CD14-positive monocyte (primary cell): Measurements from ENCODE around the gene DPF3. TPM values are rescaled to one million over a fixed set of nuclear protein-coding genes. Genes with fewer than 3 reads are reported as not detected.

Experiments used
- DNase-seq, 3 donors: peaks; one replicate each; pipeline ENCODE4 v3.0.0-alpha.2; 2011 to 2022
- H2AFZ ChIP-seq: 2 replicates; pipeline ENCODE4 v1.6.0; 2012; ENCODE audit warnings: mild to moderate bottlenecking, low read depth, low read length, inconsistent platforms; ENCODE audit not compliant: insufficient read depth, poor library complexity, severe bottlenecking
- H3K27ac ChIP-seq, 2 donors: 1 replicate in 1 of 2; 2 replicates in 1 of 2; pipeline ENCODE4 v1.5.1; 2012 to 2013; ENCODE audit warnings: low read length in 2 of 2, control low read depth in 1 of 2, inconsistent platforms in 1 of 2, low read depth in 1 of 2, mild to moderate bottlenecking in 1 of 2
- H3K27me3 ChIP-seq, 2 donors: one replicate each; pipeline versions ENCODE4 v1.6.0 to v1.6.1; 2011 to 2013; ENCODE audit warnings: low read length in 2 of 2; ENCODE audit not compliant: control insufficient read depth in 2 of 2, insufficient read depth in 2 of 2
- H3K36me3 ChIP-seq, 2 donors: replicated peaks in 1 of 2; 1 replicate in 1 of 2; 2 replicates in 1 of 2; pipeline versions ENCODE4 v1.5.1 to v1.6.1; 2012 to 2013; ENCODE audit warnings: low read length in 2 of 2, control low read depth in 1 of 2, inconsistent platforms in 1 of 2, mild to moderate bottlenecking in 1 of 2; ENCODE audit not compliant: insufficient read depth in 2 of 2, control insufficient read depth in 1 of 2
- H3K4me1 ChIP-seq, 2 donors: 1 replicate in 1 of 2; 2 replicates in 1 of 2; pipeline versions ENCODE4 v1.5.1 to v1.6.1; 2012 to 2013; ENCODE audit warnings: low read length in 2 of 2, control low read depth in 1 of 2, inconsistent platforms in 1 of 2, mild to moderate bottlenecking in 1 of 2, moderate library complexity in 1 of 2; ENCODE audit not compliant: insufficient read depth in 2 of 2, control insufficient read depth in 1 of 2
- H3K4me2 ChIP-seq: replicated peaks from 2 replicates; pipeline ENCODE3; 2012; ENCODE audit warnings: low read length, moderate library complexity, mild to moderate bottlenecking; ENCODE audit not compliant: poor library complexity, severe bottlenecking; ENCODE audit errors: extremely low read depth
- H3K4me3 ChIP-seq, 3 experiments: fragments of 200-600 bp in 1 of 3; sonication (generic) in 1 of 3; replicated peaks in 1 of 3; 1 replicate in 2 of 3; 2 replicates in 1 of 3; pipeline ENCODE4 v1.5.1; 2011 to 2013; ENCODE audit warnings: low read length in 3 of 3, mild to moderate bottlenecking in 3 of 3, control low read depth in 2 of 3, low read depth in 2 of 3, inconsistent platforms in 1 of 3, moderate library complexity in 1 of 3
- H3K79me2 ChIP-seq: 2 replicates; pipeline ENCODE4 v1.6.0; 2012; ENCODE audit warnings: mild to moderate bottlenecking, control low read depth, inconsistent platforms, low read length, moderate library complexity; ENCODE audit not compliant: insufficient read depth
- H3K9ac ChIP-seq: 2 replicates; pipeline ENCODE4 v1.6.0; 2017; ENCODE audit warnings: low read length, mild to moderate bottlenecking; ENCODE audit not compliant: insufficient read depth, poor library complexity, severe bottlenecking
- H3K9me3 ChIP-seq, 2 donors: replicated peaks in 1 of 2; 1 replicate in 1 of 2; 2 replicates in 1 of 2; pipeline versions ENCODE4 v1.5.1 to v1.6.1; 2012 to 2013; ENCODE audit warnings: low read length in 2 of 2, control low read depth in 1 of 2; ENCODE audit not compliant: control insufficient read depth in 1 of 2, insufficient read depth in 1 of 2
- H4K20me1 ChIP-seq: 2 replicates; pipeline ENCODE4 v1.6.0; 2012; ENCODE audit warnings: mild to moderate bottlenecking, low read length, control low read depth, moderate library complexity; ENCODE audit not compliant: insufficient read depth
- H3K27ac Mint-ChIP-seq, 7 donors: one replicate each; pipeline ENCODE4 v1.8.0; 2020; ENCODE audit warnings: mild to moderate bottlenecking in 7 of 7, mixed read lengths in 7 of 7, moderate library complexity in 6 of 7, inconsistent platforms in 2 of 7
- H3K27me3 Mint-ChIP-seq, 3 donors: one replicate each; pipeline ENCODE4 v1.8.0; 2021 to 2022; ENCODE audit warnings: low read depth in 3 of 3, mild to moderate bottlenecking in 3 of 3, mixed read lengths in 3 of 3, moderate library complexity in 3 of 3, inconsistent platforms in 1 of 3
- H3K36me3 Mint-ChIP-seq, 2 donors: one replicate each; pipeline ENCODE4 v1.8.0; 2020; ENCODE audit warnings: mixed read lengths in 2 of 2, inconsistent platforms in 1 of 2, mild to moderate bottlenecking in 1 of 2
- H3K4me1 Mint-ChIP-seq: one replicate; pipeline ENCODE4 v1.8.0; 2020; ENCODE audit warnings: mild to moderate bottlenecking, mixed read lengths
- H3K4me3 Mint-ChIP-seq, 2 donors: one replicate each; pipeline ENCODE4 v1.8.0; 2020; ENCODE audit warnings: mild to moderate bottlenecking in 2 of 2, mixed read lengths in 2 of 2, moderate library complexity in 1 of 2
- H3K9me3 Mint-ChIP-seq, 7 donors: one replicate each; pipeline ENCODE4 v1.8.0; 2020 to 2022; ENCODE audit warnings: mixed read lengths in 7 of 7, mild to moderate bottlenecking in 6 of 7, moderate library complexity in 6 of 7, inconsistent platforms in 2 of 7
- CTCF ChIP-seq: fragments of 200-600 bp; IDR thresholded peaks from one replicate; pipeline ENCODE4 v1.8.0; 2022; ENCODE audit warnings: antibody characterized with exemption, mild to moderate bottlenecking
- WGBS: methylation state at CpG from one replicate; pipeline ENCODE4 v1.1.5; 2013; ENCODE audit warnings: missing lambda C conversion rate; ENCODE audit not compliant: insufficient coverage; 5-methylcytosine and 5-hydroxymethylcytosine counted together
- intact Hi-C, 2 donors: fragments of 100-400 bp; cut with micrococcal nuclease; formaldehyde crosslinking; loops; one replicate each; pipeline versions ENCODE4 v1.15.0 to v1.15.1; 2023
- polyA plus RNA-seq, 3 donors: library from polyadenylated mRNA; depleted of rRNA in 1 of 3; unstranded in 2 of 3; stranded (reverse) in 1 of 3; fragments of 300-500 nt in 2 of 3; fragments of >200 nt in 1 of 3; fragmentation: Illumina TruSeq in 2 of 3; gene quantifications; 1 replicate in 2 of 3; 2 replicates in 1 of 3; pipeline ENCODE4 v1.2.3, GENCODE V29; 2012 to 2021

DPF3 gene
- polyA plus RNA-seq, 3 donors, result 0.33 to 0.39 TPM; not detected in 1

- Mint-ChIP-seq H3K4me1 (no peaks in the 10 kb centered on the region), H3K27ac (no peak overlapping the region), H3K27me3 (peaks cover 3 to 7% (median 7%) of the 10 kb centered on the region in 3 donors), H3K36me3 (no peaks in the 10 kb centered on the region), H3K9me3 (no peaks in the 10 kb centered on the region), H3K4me3 (no peak overlapping the region)
- Histone ChIP-seq H3K4me3 (no peak overlapping the region), H3K36me3 (no peaks in the 10 kb centered on the region), H3K79me2 (no peaks in the 10 kb centered on the region), H4K20me1 (no peaks in the 10 kb centered on the region), H3K9me3 (no peaks in the 10 kb centered on the region), H3K27me3 (no peaks in the 10 kb centered on the region), H3K4me2 (no peak overlapping the region), H3K4me1 (no peaks in the 10 kb centered on the region), H3K9ac (no peak overlapping the region), H3K27ac (no peak overlapping the region), H2AFZ (no peak overlapping the region)
- intact Hi-C loops, result no loop called here
- no peak for TF ChIP-seq CTCF
- no peak for DNase-seq
- WGBS, result no CpG with 5 or more reads among the region's 3 CpGs
These were observed 157.6 kb downstream of the DPF3 start for GRCh38 chr14:72736308-72736707.

GRCh38 chr14:72732022-72732780, 161.7 kb downstream of the DPF3 start:
- no peak overlapping the region for H3K4me2 ChIP-seq
- DNase-seq, result no peak
- Mint-ChIP-seq H3K4me1 (no peaks in the 10 kb centered on the region), H3K4me3 (no peak overlapping the region), H3K27me3 (peaks cover 3 to 9% (median 9%) of the 10 kb centered on the region in 3 donors), H3K9me3 (peaks cover 0 to 1% (median 0%) of the 10 kb centered on the region in 7 donors), H3K36me3 (no peaks in the 10 kb centered on the region), H3K27ac (no peak overlapping the region)
- no peaks in the 10 kb centered on the region for H4K20me1 ChIP-seq
- H3K27ac ChIP-seq, result no peak overlapping the region
- H3K79me2 ChIP-seq, result no peaks in the 10 kb centered on the region
- H3K4me1 ChIP-seq, result no peaks in the 10 kb centered on the region
- intact Hi-C loops, result no loop called here
- no peaks in the 10 kb centered on the region for H3K36me3 ChIP-seq
- no peak overlapping the region for H3K9ac ChIP-seq
- no peak for TF ChIP-seq CTCF
- H3K27me3 ChIP-seq, result no peaks in the 10 kb centered on the region
- H3K4me3 ChIP-seq, result no peak overlapping the region
- no peak overlapping the region for H2AFZ ChIP-seq
- 68% methylated on average over 6 of the region's 16 CpGs for WGBS
- no peaks in the 10 kb centered on the region for H3K9me3 ChIP-seq
